Panc1 (cell line): ENCODE measurements around the gene PGLYRP3. TPM values are rescaled to one million over a fixed set of nuclear protein-coding genes. Genes with fewer than 3 reads are reported as not detected.

Source experiments
- ATAC-seq: fragments of 200-7000 bp; cut with Tn5 transposase; 2 replicates; pipeline ENCODE4 v1.9.1; 2020; ENCODE audit warnings: mild to moderate bottlenecking, moderate library complexity
- BruUV-seq: library from RNA; stranded (reverse); fragments of 400-500 nt; replicated peaks from 2 replicates; lab custom pipeline; 2021; lab: Mats Ljungman, UMichigan
- CTCF ChIA-PET: fragments of 300-600 bp; sonication (Branson Sonifier 250); formaldehyde crosslinking; loops from one replicate; lab custom pipeline; 2022; ENCODE audit warnings: antibody characterized with exemption; lab: Charles Lee
- POLR2A ChIA-PET: fragments of 300-600 bp; sonication (Branson Sonifier 250); formaldehyde crosslinking; loops from one replicate; lab custom pipeline; 2022; ENCODE audit warnings: antibody characterized with exemption; lab: Charles Lee
- DNase-seq: peaks from one replicate; pipeline ENCODE4 v3.0.0-alpha.2; 2010; ENCODE audit warnings: low read depth, low spot score
- H3K27ac ChIP-seq: 2 replicates; pipeline ENCODE4 v1.5.1; 2011; ENCODE audit warnings: mild to moderate bottlenecking, low read length, inconsistent platforms
- H3K27me3 ChIP-seq: fragments of 200-500 bp; sonication (Bioruptor generic); 2 replicates; pipeline ENCODE4 v1.6.0; 2014; ENCODE audit warnings: low read length, inconsistent platforms; ENCODE audit not compliant: control insufficient read depth, insufficient read depth
- H3K36me3 ChIP-seq: fragments of 200-500 bp; sonication (Bioruptor generic); 2 replicates; pipeline ENCODE4 v1.5.1; 2014; ENCODE audit warnings: inconsistent platforms, mild to moderate bottlenecking, low read length, moderate library complexity; ENCODE audit not compliant: control insufficient read depth, insufficient read depth
- H3K4me1 ChIP-seq: 2 replicates; pipeline ENCODE4 v1.5.1; 2011; ENCODE audit warnings: inconsistent platforms, mild to moderate bottlenecking, low read length, moderate library complexity; ENCODE audit not compliant: control insufficient read depth, insufficient read depth
- H3K4me3 ChIP-seq, 2 experiments: 2 replicates each; pipeline ENCODE4 v1.5.1; 2011 to 2012; ENCODE audit warnings: low read depth in 2 of 2, low read length in 2 of 2, mild to moderate bottlenecking in 2 of 2, inconsistent platforms in 1 of 2, moderate library complexity in 1 of 2
- H3K9me3 ChIP-seq: fragments of 200-500 bp; sonication (Bioruptor generic); 2 replicates; pipeline ENCODE4 v1.5.1; 2014; ENCODE audit warnings: low read depth, mild to moderate bottlenecking, inconsistent platforms, low read length, moderate library complexity; ENCODE audit not compliant: control insufficient read depth, insufficient read depth
- POLR2AphosphoS5 ChIP-seq: IDR thresholded peaks from 2 replicates; pipeline ENCODE4 v1.6.1; 2012; ENCODE audit warnings: mild to moderate bottlenecking, low read depth, low read length, moderate library complexity
- SIN3A ChIP-seq: IDR thresholded peaks from 2 replicates; pipeline ENCODE4 v1.6.1; 2012; ENCODE audit warnings: low read depth, mild to moderate bottlenecking, low read length, moderate library complexity, borderline replicate concordance; ENCODE audit not compliant: insufficient read depth
- TCF7L2 ChIP-seq: IDR thresholded peaks from 2 replicates; pipeline ENCODE4 v1.6.1; 2011; ENCODE audit warnings: mild to moderate bottlenecking, low read depth, low read length, inconsistent platforms
- in situ Hi-C: cut with HindIII; loops from 2 replicates; pipeline ENCODE4 v1.10.0; 2016; ENCODE audit warnings: low sequenced_read_pairs, low pct_unique_long_range_greater_than_20kb
- intact Hi-C: fragments of 100-400 bp; cut with micrococcal nuclease; formaldehyde crosslinking; loops from one replicate; pipeline ENCODE4 v1.10.0; 2022; ENCODE audit not compliant: unreplicated experiment
- total RNA-seq: library from RNA; stranded (reverse); gene quantifications from one replicate; pipeline ENCODE4 v1.2.1, GENCODE V29; 2021; ENCODE audit not compliant: unreplicated experiment
- TF ChIP-seq, protein P1 (sequence below), 2 experiments: IDR thresholded peaks; 2 replicates each; pipeline ENCODE4 v1.6.1; 2011 to 2012; ENCODE audit warnings: low read depth in 2 of 2, control low read depth in 1 of 2, low read length in 1 of 2, mild to moderate bottlenecking in 1 of 2, moderate library complexity in 1 of 2; ENCODE audit not compliant: insufficient read depth in 1 of 2
- TF ChIP-seq, protein P2 (sequence below): fragments of 450-650 bp; IDR thresholded peaks from 2 replicates; pipeline ENCODE4 v1.5.1; 2017; ENCODE audit warnings: mild to moderate bottlenecking

The PGLYRP3 gene
- total RNA-seq, 1 experiment from 2014 or later, result not detected

- TF ChIP-seq POLR2AphosphoS5 (no peak), SIN3A (no peak), TCF7L2 (no peak)
- TF ChIP-seq, protein P1, sequence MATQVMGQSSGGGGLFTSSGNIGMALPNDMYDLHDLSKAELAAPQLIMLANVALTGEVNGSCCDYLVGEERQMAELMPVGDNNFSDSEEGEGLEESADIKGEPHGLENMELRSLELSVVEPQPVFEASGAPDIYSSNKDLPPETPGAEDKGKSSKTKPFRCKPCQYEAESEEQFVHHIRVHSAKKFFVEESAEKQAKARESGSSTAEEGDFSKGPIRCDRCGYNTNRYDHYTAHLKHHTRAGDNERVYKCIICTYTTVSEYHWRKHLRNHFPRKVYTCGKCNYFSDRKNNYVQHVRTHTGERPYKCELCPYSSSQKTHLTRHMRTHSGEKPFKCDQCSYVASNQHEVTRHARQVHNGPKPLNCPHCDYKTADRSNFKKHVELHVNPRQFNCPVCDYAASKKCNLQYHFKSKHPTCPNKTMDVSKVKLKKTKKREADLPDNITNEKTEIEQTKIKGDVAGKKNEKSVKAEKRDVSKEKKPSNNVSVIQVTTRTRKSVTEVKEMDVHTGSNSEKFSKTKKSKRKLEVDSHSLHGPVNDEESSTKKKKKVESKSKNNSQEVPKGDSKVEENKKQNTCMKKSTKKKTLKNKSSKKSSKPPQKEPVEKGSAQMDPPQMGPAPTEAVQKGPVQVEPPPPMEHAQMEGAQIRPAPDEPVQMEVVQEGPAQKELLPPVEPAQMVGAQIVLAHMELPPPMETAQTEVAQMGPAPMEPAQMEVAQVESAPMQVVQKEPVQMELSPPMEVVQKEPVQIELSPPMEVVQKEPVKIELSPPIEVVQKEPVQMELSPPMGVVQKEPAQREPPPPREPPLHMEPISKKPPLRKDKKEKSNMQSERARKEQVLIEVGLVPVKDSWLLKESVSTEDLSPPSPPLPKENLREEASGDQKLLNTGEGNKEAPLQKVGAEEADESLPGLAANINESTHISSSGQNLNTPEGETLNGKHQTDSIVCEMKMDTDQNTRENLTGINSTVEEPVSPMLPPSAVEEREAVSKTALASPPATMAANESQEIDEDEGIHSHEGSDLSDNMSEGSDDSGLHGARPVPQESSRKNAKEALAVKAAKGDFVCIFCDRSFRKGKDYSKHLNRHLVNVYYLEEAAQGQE (IDR thresholded peaks at IDR 0.05; ENCODE audit: insufficient read depth in 1 of 2, low read depth in 2 of 2, low read length in 1 of 2), result no peak
- TF ChIP-seq, protein P2, sequence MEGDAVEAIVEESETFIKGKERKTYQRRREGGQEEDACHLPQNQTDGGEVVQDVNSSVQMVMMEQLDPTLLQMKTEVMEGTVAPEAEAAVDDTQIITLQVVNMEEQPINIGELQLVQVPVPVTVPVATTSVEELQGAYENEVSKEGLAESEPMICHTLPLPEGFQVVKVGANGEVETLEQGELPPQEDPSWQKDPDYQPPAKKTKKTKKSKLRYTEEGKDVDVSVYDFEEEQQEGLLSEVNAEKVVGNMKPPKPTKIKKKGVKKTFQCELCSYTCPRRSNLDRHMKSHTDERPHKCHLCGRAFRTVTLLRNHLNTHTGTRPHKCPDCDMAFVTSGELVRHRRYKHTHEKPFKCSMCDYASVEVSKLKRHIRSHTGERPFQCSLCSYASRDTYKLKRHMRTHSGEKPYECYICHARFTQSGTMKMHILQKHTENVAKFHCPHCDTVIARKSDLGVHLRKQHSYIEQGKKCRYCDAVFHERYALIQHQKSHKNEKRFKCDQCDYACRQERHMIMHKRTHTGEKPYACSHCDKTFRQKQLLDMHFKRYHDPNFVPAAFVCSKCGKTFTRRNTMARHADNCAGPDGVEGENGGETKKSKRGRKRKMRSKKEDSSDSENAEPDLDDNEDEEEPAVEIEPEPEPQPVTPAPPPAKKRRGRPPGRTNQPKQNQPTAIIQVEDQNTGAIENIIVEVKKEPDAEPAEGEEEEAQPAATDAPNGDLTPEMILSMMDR, result no peak
- no TSS peak for BruUV-seq
- intact Hi-C loops, result no loop called here
- ChIA-PET CTCF (no interaction called here), POLR2A (no interaction called here)
- no peak for ATAC-seq
- Histone ChIP-seq H3K27me3 (peaks cover 6% of the 10 kb centered on the region), H3K27ac (no peak overlapping the region), H3K36me3 (no peaks in the 10 kb centered on the region), H3K4me1 (no peaks in the 10 kb centered on the region), H3K9me3 (no peaks in the 10 kb centered on the region), H3K4me3 (no peak overlapping the region)
- DNase-seq, result no peak
- in situ Hi-C loops, result no loop called here
These were observed 27.6 kb upstream of the PGLYRP3 start for GRCh38 chr1:153340356-153340755.

GRCh38 chr1:153339802-153340201, 27.1 kb upstream of the PGLYRP3 start:
- in situ Hi-C loops, result no loop called here
- POLR2A ChIA-PET, result no interaction called here
- Histone ChIP-seq H3K4me3 (no peak overlapping the region), H3K36me3 (no peaks in the 10 kb centered on the region), H3K27ac (no peak overlapping the region), H3K4me1 (no peaks in the 10 kb centered on the region), H3K9me3 (no peaks in the 10 kb centered on the region), H3K27me3 (peaks cover 6% of the 10 kb centered on the region)
- ATAC-seq (no peak), DNase-seq (no peak)
- intact Hi-C loops, result no loop called here
- CTCF ChIA-PET, result no interaction called here
- BruUV-seq, result no TSS peak
- TF ChIP-seq SIN3A (no peak), POLR2AphosphoS5 (no peak), TCF7L2 (no peak)
- TF ChIP-seq, protein P1 (IDR thresholded peaks at IDR 0.05; ENCODE audit: insufficient read depth in 1 of 2, low read depth in 2 of 2, low read length in 1 of 2), result no peak
- TF ChIP-seq, protein P2, result no peak
